ENCODE data around the gene GNG7.
"Not testable (repeated sequence)": the region's sequence is repeated elsewhere in the genome, so short reads cannot be mapped to it uniquely, and the experiment has no call there.

GNG7 gene

GRCh38 chr19:2569596-2570465 lies 132.7 kb downstream of the GNG7 start:
- no peak for DNase-seq

GRCh38 chr19:2567996-2568395 lies 134.5 kb downstream of the GNG7 start:
- no peak for DNase-seq

- no peak for DNase-seq
Measured at GRCh38 chr19:2567580-2567979, 134.9 kb downstream of the GNG7 start.

GRCh38 chr19:2563546-2563945 lies 138.9 kb downstream of the GNG7 start:
- not testable (repeated sequence) for DNase-seq

GRCh38 chr19:2561895-2562294 lies 140.6 kb downstream of the GNG7 start:
- no peak for DNase-seq

- no peak for DNase-seq
Measured at GRCh38 chr19:2561221-2561620, 141.3 kb downstream of the GNG7 start.

- DNase-seq, result no peak
Measured at GRCh38 chr19:2560369-2560768, 142.1 kb downstream of the GNG7 start.

- no peak for DNase-seq
Measured at GRCh38 chr19:2558543-2558942, 144.0 kb downstream of the GNG7 start.

GRCh38 chr19:2558131-2558530 lies 144.4 kb downstream of the GNG7 start:
- not testable (repeated sequence) for DNase-seq

- no peak for DNase-seq
Measured at GRCh38 chr19:2557093-2557440, 145.4 kb downstream of the GNG7 start.

GRCh38 chr19:2556221-2557092 lies 146.0 kb downstream of the GNG7 start:
- DNase-seq, result no peak

GRCh38 chr19:2555422-2556220 lies 146.9 kb downstream of the GNG7 start:
- DNase-seq, result no peak

- no peak for DNase-seq
Measured at GRCh38 chr19:2554856-2555255, 147.6 kb downstream of the GNG7 start.

- no peak for DNase-seq
Measured at GRCh38 chr19:2553510-2553909, 149.0 kb downstream of the GNG7 start.

GRCh38 chr19:2552859-2553258 lies 149.6 kb downstream of the GNG7 start:
- no peak for DNase-seq

- DNase-seq, result no peak
Measured at GRCh38 chr19:2551864-2552185, 150.7 kb downstream of the GNG7 start.

- DNase-seq, result no peak
Measured at GRCh38 chr19:2551172-2551863, 151.2 kb downstream of the GNG7 start.

GRCh38 chr19:2550431-2551171 lies 151.9 kb downstream of the GNG7 start:
- DNase-seq, result no peak

- no peak for DNase-seq
Measured at GRCh38 chr19:2549701-2550191, 152.7 kb downstream of the GNG7 start.

GRCh38 chr19:2548966-2549365 lies 153.5 kb downstream of the GNG7 start:
- DNase-seq, result no peak

- no peak for DNase-seq
Measured at GRCh38 chr19:2547721-2548120, 154.8 kb downstream of the GNG7 start.

All from NCI-H2081 treated with DMSO at 0.1 percent for 48 hours (cell line).